Measurements from ENCODE around the gene TMEM203. TPM values are rescaled to one million over a fixed set of nuclear protein-coding genes. Genes with fewer than 3 reads are reported as not detected.

TMEM203 gene
- total RNA-seq, 4 donors from 2014 or later, result 45.7 to 60.7 (median 49.4) TPM

DNA sequence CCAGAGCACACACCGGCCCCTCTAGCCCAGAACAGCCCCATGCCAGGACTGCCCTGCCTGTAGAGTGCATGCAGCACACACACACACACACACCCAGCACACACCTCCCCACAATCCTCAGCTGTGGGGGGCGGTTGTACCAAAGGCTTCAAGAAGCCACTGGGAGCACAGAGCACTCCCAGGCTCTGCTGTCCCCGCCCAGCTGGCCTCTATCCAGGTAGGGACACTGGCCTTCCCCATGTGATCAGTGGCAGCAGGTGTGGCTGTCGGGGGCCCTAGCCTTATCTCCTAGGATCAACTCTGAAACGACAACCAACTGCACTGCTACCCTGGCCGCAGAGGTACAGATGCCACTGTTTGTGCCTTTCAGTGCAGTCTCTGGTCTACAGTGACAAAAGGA, 19.1 kb downstream of the TMEM203 start:
- H3K4me3 ChIP-seq (ENCODE audit: low read depth, poor library complexity, severe bottlenecking), result no peak overlapping the region
- intact Hi-C loops (cut with DNase I; ENCODE audit: low total_unique reads), result loop anchor here (5.0 kb wide), 1 partner anchor 79 kb away; no protein-coding TSS in a partner anchor
- TF ChIP-seq, protein P1, sequence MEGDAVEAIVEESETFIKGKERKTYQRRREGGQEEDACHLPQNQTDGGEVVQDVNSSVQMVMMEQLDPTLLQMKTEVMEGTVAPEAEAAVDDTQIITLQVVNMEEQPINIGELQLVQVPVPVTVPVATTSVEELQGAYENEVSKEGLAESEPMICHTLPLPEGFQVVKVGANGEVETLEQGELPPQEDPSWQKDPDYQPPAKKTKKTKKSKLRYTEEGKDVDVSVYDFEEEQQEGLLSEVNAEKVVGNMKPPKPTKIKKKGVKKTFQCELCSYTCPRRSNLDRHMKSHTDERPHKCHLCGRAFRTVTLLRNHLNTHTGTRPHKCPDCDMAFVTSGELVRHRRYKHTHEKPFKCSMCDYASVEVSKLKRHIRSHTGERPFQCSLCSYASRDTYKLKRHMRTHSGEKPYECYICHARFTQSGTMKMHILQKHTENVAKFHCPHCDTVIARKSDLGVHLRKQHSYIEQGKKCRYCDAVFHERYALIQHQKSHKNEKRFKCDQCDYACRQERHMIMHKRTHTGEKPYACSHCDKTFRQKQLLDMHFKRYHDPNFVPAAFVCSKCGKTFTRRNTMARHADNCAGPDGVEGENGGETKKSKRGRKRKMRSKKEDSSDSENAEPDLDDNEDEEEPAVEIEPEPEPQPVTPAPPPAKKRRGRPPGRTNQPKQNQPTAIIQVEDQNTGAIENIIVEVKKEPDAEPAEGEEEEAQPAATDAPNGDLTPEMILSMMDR (IDR thresholded peaks at IDR 0.05), result no peak
- TF ChIP-seq POLR2A (IDR thresholded peaks at IDR 0.05), result no peak
- no peak for DNase-seq (ENCODE audit: low spot score in 2 of 2)
- 71 to 72% methylated on average over 6 of the region's 6 CpGs for WGBS, 2 donors

GRCh38 chr9:137185921-137186320, 19.5 kb downstream of the TMEM203 start:
- intact Hi-C loops (cut with DNase I; ENCODE audit: low total_unique reads), result loop anchor here (5.0 kb wide), 1 partner anchor 79 kb away; no protein-coding TSS in a partner anchor
- no peak for TF ChIP-seq POLR2A (IDR thresholded peaks at IDR 0.05)
- TF ChIP-seq, protein P1 (IDR thresholded peaks at IDR 0.05), result no peak

GRCh38 chr9:137184881-137185660, 20.4 kb downstream of the TMEM203 start:
- no peak for TF ChIP-seq POLR2A (IDR thresholded peaks at IDR 0.05)
- TF ChIP-seq, protein P1 (IDR thresholded peaks at IDR 0.05), result no peak
- DNase-seq (ENCODE audit: low spot score in 2 of 2), result no peak
- 92 to 95% methylated on average over 47 to 48 of the region's 48 CpGs for WGBS, 2 donors
- intact Hi-C loops (cut with DNase I; ENCODE audit: low total_unique reads), result loop anchor here (5.0 kb wide), 1 partner anchor 78 kb away; no protein-coding TSS in a partner anchor
- no peak overlapping the region for H3K4me3 ChIP-seq (ENCODE audit: low read depth, poor library complexity, severe bottlenecking)

More at GRCh38 chr9:137185921-137186320, 19.5 kb downstream of the TMEM203 start:
- no peak overlapping the region for H3K4me3 ChIP-seq (ENCODE audit: low read depth, poor library complexity, severe bottlenecking)
- WGBS, 2 donors, result 93 to 95% methylated on average over 19 of the region's 19 CpGs
- no peak for DNase-seq (ENCODE audit: low spot score in 2 of 2)

DNA sequence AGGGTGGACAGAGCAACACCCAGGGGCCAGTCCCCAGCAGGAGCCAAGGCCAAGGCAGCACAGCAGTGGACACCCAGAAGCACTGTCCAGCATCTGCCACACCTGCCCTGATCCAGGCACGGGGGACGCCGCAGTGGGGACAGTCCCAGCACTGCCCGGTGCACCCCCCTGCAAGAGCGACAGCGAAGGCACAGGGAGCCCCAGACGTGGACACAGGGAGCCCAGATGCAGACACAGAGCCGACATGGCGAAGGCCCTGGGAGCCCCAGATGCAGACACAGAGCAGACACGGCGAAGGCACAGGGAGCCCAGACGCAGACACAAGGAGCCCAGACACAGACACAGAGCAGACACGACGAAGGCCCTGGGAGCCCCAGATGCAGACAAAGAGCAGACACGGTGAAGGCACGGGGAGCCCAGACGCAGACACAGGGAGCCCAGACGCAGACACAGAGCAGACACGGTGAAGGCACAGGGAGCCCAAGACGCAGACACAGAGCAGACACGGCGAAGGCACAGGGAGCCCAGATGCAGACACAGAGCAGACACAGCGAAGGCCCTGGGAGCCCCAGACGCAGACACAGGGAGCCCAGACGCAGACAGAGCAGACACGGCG, 21.4 kb downstream of the TMEM203 start:
- 92 to 93% methylated on average over 27 of the region's 27 CpGs for WGBS, 2 donors
- TF ChIP-seq, protein P1 (IDR thresholded peaks at IDR 0.05), result no peak
- TF ChIP-seq POLR2A (IDR thresholded peaks at IDR 0.05), result no peak
- no peak for DNase-seq (ENCODE audit: low spot score in 2 of 2)
- intact Hi-C loops (cut with DNase I; ENCODE audit: low total_unique reads), result no loop called here
- no peak overlapping the region for H3K4me3 ChIP-seq (ENCODE audit: low read depth, poor library complexity, severe bottlenecking)

GRCh38 chr9:137182836-137183235, 22.6 kb downstream of the TMEM203 start:
- intact Hi-C loops (cut with DNase I; ENCODE audit: low total_unique reads), result no loop called here
- 93 to 96% methylated on average over 17 of the region's 17 CpGs for WGBS, 2 donors
- no peak for DNase-seq (ENCODE audit: low spot score in 2 of 2)
- H3K4me3 ChIP-seq (ENCODE audit: low read depth, poor library complexity, severe bottlenecking), result no peak overlapping the region
- TF ChIP-seq, protein P1 (IDR thresholded peaks at IDR 0.05), result no peak
- TF ChIP-seq POLR2A (IDR thresholded peaks at IDR 0.05), result no peak

Measured in lower leg skin (tissue), 4 donors.